PC-3 (cell line): ENCODE results near the gene KCNN4.
"Not testable (repeated sequence)": the region's sequence is repeated elsewhere in the genome, so short reads cannot be mapped to it uniquely, and the experiment has no call there.

Experiments used
- CTCF ChIP-seq: fragments of 300-600 bp; sonication (generic); conservative IDR thresholded peaks from 2 replicates; pipeline ENCODE4 v1.5.1; 2017; ENCODE audit warnings: antibody characterized with exemption, low read depth, mild to moderate bottlenecking, low read length
- EZH2 ChIP-seq: fragments of 300-600 bp; sonication (generic); IDR thresholded peaks from one replicate; pipeline ENCODE4 v1.6.1; 2017; ENCODE audit warnings: antibody characterized with exemption, mild to moderate bottlenecking, low read length; ENCODE audit not compliant: unreplicated experiment
- EZH2phosphoT487 ChIP-seq: fragments of 300-600 bp; sonication (generic); IDR thresholded peaks from 2 replicates; pipeline ENCODE4 v1.6.1; 2018; ENCODE audit warnings: mild to moderate bottlenecking, antibody characterized with exemption, low read length, borderline replicate concordance

GRCh38 chr19:43764684-43765083 is 16.1 kb downstream of the KCNN4 start:
- TF ChIP-seq CTCF, EZH2, EZH2phosphoT487: not testable (repeated sequence)
